ENCODE data around the gene ZDHHC14.

ZDHHC14 gene

DNA sequence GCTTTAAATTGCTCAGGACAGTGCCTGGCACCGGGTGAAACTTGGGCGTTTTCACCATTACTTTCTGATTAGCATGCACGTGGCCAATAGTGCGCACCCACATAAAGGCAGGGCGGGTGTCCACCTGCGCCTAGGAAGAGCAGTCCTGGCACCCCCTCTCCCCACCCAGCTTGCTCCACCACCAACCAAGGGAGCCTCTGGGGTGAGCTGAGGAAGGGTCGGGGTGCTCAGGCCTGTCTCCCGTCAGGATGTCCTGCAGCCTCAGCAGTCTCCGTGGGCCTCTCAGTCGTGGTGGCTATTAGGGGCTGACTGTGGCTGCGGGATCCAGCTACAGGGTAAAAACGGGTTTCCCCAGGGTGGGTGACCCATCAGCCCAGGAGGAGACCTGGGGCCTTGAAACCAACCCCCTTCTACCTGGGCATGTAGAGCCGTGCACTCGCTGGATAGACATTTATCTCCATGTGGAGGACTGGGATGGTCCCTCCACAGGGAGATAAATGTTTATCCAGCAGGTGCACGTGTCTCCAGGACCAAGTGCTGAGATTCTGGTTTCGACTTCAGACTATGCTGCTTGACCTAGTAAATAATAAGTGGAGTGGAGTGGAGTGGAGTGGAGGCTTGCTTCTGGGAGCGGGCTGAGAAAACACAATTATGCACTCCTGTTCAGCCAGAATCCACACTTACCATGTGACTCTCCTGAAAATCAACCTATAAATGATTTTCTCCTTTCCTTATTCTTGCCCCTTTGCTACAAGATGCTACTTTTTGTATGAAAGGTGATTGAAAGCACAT lies 91.1 kb downstream of the ZDHHC14 start:
- no peak for DNase-seq
- intact Hi-C loops (cut with DNase I; ENCODE audit: low total_unique reads) = no loop called here
- no peaks in the 10 kb centered on the region for H3K4me1 ChIP-seq
- TF ChIP-seq, protein P1, sequence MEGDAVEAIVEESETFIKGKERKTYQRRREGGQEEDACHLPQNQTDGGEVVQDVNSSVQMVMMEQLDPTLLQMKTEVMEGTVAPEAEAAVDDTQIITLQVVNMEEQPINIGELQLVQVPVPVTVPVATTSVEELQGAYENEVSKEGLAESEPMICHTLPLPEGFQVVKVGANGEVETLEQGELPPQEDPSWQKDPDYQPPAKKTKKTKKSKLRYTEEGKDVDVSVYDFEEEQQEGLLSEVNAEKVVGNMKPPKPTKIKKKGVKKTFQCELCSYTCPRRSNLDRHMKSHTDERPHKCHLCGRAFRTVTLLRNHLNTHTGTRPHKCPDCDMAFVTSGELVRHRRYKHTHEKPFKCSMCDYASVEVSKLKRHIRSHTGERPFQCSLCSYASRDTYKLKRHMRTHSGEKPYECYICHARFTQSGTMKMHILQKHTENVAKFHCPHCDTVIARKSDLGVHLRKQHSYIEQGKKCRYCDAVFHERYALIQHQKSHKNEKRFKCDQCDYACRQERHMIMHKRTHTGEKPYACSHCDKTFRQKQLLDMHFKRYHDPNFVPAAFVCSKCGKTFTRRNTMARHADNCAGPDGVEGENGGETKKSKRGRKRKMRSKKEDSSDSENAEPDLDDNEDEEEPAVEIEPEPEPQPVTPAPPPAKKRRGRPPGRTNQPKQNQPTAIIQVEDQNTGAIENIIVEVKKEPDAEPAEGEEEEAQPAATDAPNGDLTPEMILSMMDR (IDR thresholded peaks at IDR 0.05) = no peak
- H3K9me3 ChIP-seq = no peaks in the 10 kb centered on the region
- no peak overlapping the region for H3K4me3 ChIP-seq
- no peaks in the 10 kb centered on the region for H3K36me3 ChIP-seq
- H3K27ac ChIP-seq = no peak overlapping the region
- H3K27me3 ChIP-seq = no peaks in the 10 kb centered on the region

DNA sequence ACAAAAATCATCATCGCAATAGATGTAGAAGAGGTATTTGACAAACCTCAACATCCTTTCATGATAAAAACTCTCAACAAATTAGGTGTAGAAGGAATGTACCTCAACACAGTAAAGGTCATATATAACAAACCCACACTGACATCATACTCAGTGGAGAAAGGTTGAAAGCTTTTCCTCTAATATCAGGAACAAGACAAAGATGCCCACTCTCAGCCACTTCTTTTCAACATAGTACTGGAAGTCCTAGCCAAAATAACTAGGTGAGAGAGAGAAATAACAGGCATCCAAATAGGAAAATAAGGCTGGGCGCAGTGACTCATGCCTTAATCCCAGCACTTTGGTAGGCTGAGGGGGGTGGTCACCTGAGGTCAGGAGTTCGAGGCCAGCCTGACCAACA lies 95.8 kb downstream of the ZDHHC14 start:
- no peaks in the 10 kb centered on the region for H3K9me3 ChIP-seq
- H3K27me3 ChIP-seq = no peaks in the 10 kb centered on the region
- no peak overlapping the region for H3K4me3 ChIP-seq
- no peaks in the 10 kb centered on the region for H3K36me3 ChIP-seq
- no peak overlapping the region for H3K27ac ChIP-seq
- DNase-seq = no peak
- TF ChIP-seq, protein P1 (IDR thresholded peaks at IDR 0.05) = no peak
- intact Hi-C loops (cut with DNase I; ENCODE audit: low total_unique reads) = no loop called here
- no peaks in the 10 kb centered on the region for H3K4me1 ChIP-seq

DNA sequence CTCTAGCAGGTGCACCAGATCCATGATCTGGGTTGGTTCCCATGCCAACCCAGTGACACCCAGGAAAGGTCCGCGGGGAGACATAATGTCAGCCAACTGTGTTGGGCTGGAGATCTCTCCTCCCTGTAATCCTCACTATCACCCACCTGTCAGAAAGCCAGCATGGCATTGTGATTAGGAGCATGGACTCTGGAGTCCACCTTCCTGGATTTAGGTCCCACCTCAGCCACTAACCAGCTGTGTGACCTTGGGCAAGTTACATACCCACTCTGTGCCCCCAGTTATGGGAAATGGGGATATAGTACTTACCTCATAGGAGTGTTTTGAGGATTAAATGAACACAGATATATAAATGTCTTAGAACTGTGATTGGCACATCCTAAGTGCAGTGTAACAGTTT lies 97.9 kb downstream of the ZDHHC14 start:
- Histone ChIP-seq H3K36me3 (no peaks in the 10 kb centered on the region), H3K9me3 (no peaks in the 10 kb centered on the region), H3K27ac (no peak overlapping the region), H3K27me3 (no peaks in the 10 kb centered on the region), H3K4me3 (no peak overlapping the region), H3K4me1 (no peaks in the 10 kb centered on the region)
- no peak for DNase-seq
- TF ChIP-seq, protein P1 (IDR thresholded peaks at IDR 0.05) = no peak
- intact Hi-C loops (cut with DNase I; ENCODE audit: low total_unique reads) = no loop called here

DNA sequence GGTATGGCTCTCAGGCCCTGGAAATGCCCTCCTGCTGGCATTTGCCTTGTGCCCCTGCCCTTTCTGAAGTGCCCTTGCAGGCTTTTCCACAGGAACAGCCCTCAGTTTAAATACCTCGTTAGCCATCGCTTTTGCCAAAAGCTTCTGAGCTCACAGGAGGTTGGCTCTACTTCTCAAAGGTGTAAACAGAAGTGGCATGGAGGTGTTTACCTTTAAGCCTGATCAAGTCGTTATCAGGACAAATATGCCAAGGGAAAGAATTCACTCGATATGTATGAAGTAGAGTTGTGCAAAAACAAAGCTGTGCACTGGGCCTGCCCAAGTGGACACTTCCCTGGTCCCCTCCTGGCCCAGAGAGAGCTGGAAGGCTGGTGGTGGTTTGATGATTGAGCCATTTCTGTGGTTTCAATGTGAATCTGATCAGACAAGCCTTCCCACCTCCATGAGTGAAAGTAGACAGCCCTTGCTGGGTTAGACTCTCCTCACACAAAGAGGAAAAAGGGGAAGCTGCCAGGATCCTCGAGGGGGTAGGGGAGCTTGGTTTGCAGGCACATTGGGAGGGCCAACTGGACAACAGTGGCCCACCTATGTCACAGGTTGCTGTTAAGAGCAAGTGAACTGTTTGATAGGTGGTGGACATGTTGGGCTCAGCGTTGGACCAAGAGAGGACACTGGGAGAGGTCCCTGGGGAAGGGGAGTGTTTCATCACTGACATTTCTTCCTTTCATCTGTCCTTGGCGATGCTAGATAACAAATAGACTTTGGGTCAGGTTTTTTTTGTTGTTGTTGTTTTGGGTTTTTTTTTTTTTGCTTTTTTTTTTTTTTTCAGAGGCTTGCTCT lies 98.7 kb downstream of the ZDHHC14 start:
- intact Hi-C loops (cut with DNase I; ENCODE audit: low total_unique reads) = no loop called here
- H3K36me3 ChIP-seq = no peaks in the 10 kb centered on the region

DNA sequence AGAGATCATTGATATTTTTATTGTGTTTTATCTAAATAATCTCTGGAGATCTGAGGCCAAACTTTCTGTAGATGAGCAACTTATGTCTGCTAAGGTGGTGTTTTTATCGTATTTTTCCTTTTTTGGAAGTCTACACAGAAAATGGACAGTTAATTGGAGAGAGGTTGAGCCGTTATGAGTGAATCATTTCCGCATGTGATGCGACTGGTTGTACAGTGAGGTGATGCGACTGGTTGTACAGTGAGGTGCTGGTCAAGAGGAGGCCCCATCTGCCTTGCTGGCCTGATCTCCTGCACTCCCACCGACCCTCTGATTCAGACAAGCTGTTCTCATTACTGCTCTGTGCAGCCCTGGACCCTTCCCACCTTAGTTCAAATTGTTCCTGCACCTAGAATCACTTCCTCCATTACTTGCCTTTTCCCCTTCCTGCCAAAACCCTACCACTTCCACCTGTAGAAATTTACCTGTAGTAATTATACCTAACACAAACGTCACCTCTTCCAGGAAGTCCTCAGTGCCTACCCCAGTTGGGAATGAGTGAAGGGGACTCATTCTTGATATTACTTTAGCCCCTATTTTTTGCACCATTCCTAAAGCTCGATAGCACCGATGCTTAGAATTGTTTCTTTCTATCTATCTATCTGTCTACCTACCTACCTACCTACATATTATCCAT lies 100.3 kb downstream of the ZDHHC14 start:
- TF ChIP-seq, protein P1 (IDR thresholded peaks at IDR 0.05) = no peak
- intact Hi-C loops (cut with DNase I; ENCODE audit: low total_unique reads) = no loop called here
- no peak for DNase-seq
- Histone ChIP-seq H3K4me1 (no peaks in the 10 kb centered on the region), H3K27ac (no peak overlapping the region), H3K4me3 (no peak overlapping the region), H3K36me3 (no peaks in the 10 kb centered on the region), H3K9me3 (no peaks in the 10 kb centered on the region), H3K27me3 (no peaks in the 10 kb centered on the region)

More for the DNA sequence above, 98.7 kb downstream of the ZDHHC14 start:
- H3K27ac ChIP-seq = no peak overlapping the region
- H3K4me1 ChIP-seq = no peaks in the 10 kb centered on the region
- DNase-seq = no peak
- H3K9me3 ChIP-seq = no peaks in the 10 kb centered on the region
- H3K27me3 ChIP-seq = no peaks in the 10 kb centered on the region
- H3K4me3 ChIP-seq = no peak overlapping the region
- TF ChIP-seq, protein P1 (IDR thresholded peaks at IDR 0.05) = no peak

Measured in tibial artery (tissue), 4 donors.